Measurements from ENCODE around the gene LSR.

- no peak for TF ChIP-seq POLR2A (IDR thresholded peaks at IDR 0.05; ENCODE audit: extremely low read depth, insufficient read length)
- no peak for TF ChIP-seq MAX (IDR thresholded peaks at IDR 0.05; ENCODE audit: low read depth, low read length)
- no peak for TF ChIP-seq CTCF (IDR thresholded peaks at IDR 0.05; ENCODE audit: low read depth, low read length)
These were observed 28.4 kb upstream of the LSR start for GRCh38 chr19:35220315-35220921.

Data from NB4 (cell line).